H9 (cell line): ENCODE data around the gene SLC25A12. TPM values are rescaled to one million over a fixed set of nuclear protein-coding genes. Genes with fewer than 3 reads are reported as not detected.

Experiments
- DNase-seq: peaks from one replicate; pipeline ENCODE4 v3.0.0-alpha.2; 2017
- H2AFZ ChIP-seq: one replicate; pipeline ENCODE4 v1.6.1; 2013; ENCODE audit warnings: mild to moderate bottlenecking, low read length, control low read depth, moderate library complexity
- H2AK5ac ChIP-seq: 2 replicates; pipeline ENCODE4 v1.6.1; 2013; ENCODE audit warnings: low read length, control low read depth, mixed read lengths; ENCODE audit not compliant: insufficient read length
- H2BK120ac ChIP-seq: one replicate; pipeline ENCODE4 v1.6.1; 2013; ENCODE audit warnings: low read depth, mild to moderate bottlenecking, low read length, control low read depth, inconsistent platforms; ENCODE audit not compliant: poor library complexity, severe bottlenecking
- H2BK12ac ChIP-seq: 2 replicates; pipeline ENCODE4 v1.6.1; 2013; ENCODE audit warnings: low read length, control low read depth, mixed read lengths, low read depth; ENCODE audit not compliant: insufficient read length
- H2BK15ac ChIP-seq: 2 replicates; pipeline ENCODE4 v1.6.1; 2013; ENCODE audit warnings: low read depth, low read length, control low read depth
- H2BK20ac ChIP-seq: one replicate; pipeline ENCODE4 v1.6.1; 2013; ENCODE audit warnings: low read depth, mild to moderate bottlenecking, low read length, control low read depth, inconsistent platforms; ENCODE audit not compliant: poor library complexity, severe bottlenecking
- H2BK5ac ChIP-seq: 2 replicates; pipeline ENCODE4 v1.6.1; 2013; ENCODE audit warnings: low read length, control low read depth, mixed read lengths; ENCODE audit not compliant: insufficient read length
- H3K14ac ChIP-seq: 2 replicates; pipeline ENCODE4 v1.6.1; 2013; ENCODE audit warnings: low read length, control low read depth; ENCODE audit not compliant: insufficient read depth
- H3K18ac ChIP-seq: 2 replicates; pipeline ENCODE4 v1.6.1; 2013; ENCODE audit warnings: low read depth, mild to moderate bottlenecking, mixed read lengths, low read length, control low read depth; ENCODE audit not compliant: insufficient read length
- H3K23ac ChIP-seq: 2 replicates; pipeline ENCODE4 v1.6.1; 2013; ENCODE audit warnings: low read length, control low read depth, mixed read lengths, low read depth; ENCODE audit not compliant: insufficient read length
- H3K23me2 ChIP-seq: 2 replicates; pipeline ENCODE4 v1.6.1; 2013; ENCODE audit warnings: low read depth, mild to moderate bottlenecking, mixed read lengths, low read length, control low read depth; ENCODE audit not compliant: insufficient read length, poor library complexity, severe bottlenecking
- H3K27ac ChIP-seq: 2 replicates; pipeline ENCODE4 v1.5.1; 2013; ENCODE audit warnings: low read length, control low read depth, mixed read lengths, low read depth; ENCODE audit not compliant: insufficient read length
- H3K27me3 ChIP-seq: 2 replicates; pipeline ENCODE4 v1.6.1; 2013; ENCODE audit warnings: low read length, control low read depth, inconsistent platforms; ENCODE audit not compliant: insufficient read depth
- H3K4ac ChIP-seq: 2 replicates; pipeline ENCODE4 v1.6.1; 2013; ENCODE audit warnings: low read depth, mild to moderate bottlenecking, control low read depth, inconsistent platforms, low read length, moderate library complexity
- H3K4me1 ChIP-seq: 2 replicates; pipeline ENCODE4 v1.6.1; 2013; ENCODE audit warnings: low read length, control low read depth, inconsistent platforms; ENCODE audit not compliant: insufficient read depth
- H3K4me2 ChIP-seq: 2 replicates; pipeline ENCODE4 v1.6.1; 2013; ENCODE audit warnings: low read length, control low read depth, mixed read lengths; ENCODE audit not compliant: insufficient read length, insufficient read depth
- H3K56ac ChIP-seq: 2 replicates; pipeline ENCODE4 v1.6.1; 2013; ENCODE audit warnings: low read depth, mild to moderate bottlenecking, mixed read lengths, low read length, control low read depth; ENCODE audit not compliant: insufficient read length
- H3K79me1 ChIP-seq: 2 replicates; pipeline ENCODE4 v1.6.1; 2013; ENCODE audit warnings: low read depth, mild to moderate bottlenecking, moderate library complexity, low read length, control low read depth, inconsistent platforms; ENCODE audit not compliant: insufficient read depth, poor library complexity, severe bottlenecking
- H3K79me2 ChIP-seq: 2 replicates; pipeline ENCODE4 v1.6.1; 2013; ENCODE audit warnings: low read length, control low read depth, inconsistent platforms; ENCODE audit not compliant: insufficient read depth
- H3K9ac ChIP-seq: 2 replicates; pipeline ENCODE4 v1.6.1; 2013; ENCODE audit warnings: low read length, control low read depth, mixed read lengths; ENCODE audit not compliant: insufficient read length; ENCODE audit errors: extremely low read depth
- H3K9me3 ChIP-seq: one replicate; pipeline ENCODE4 v1.6.1; 2013; ENCODE audit warnings: low read depth, low read length, inconsistent platforms; ENCODE audit not compliant: control insufficient read depth
- H3T11ph ChIP-seq: one replicate; pipeline ENCODE4 v1.6.1; 2013; ENCODE audit warnings: mild to moderate bottlenecking, low read length, control low read depth, inconsistent platforms
- H4K20me1 ChIP-seq: one replicate; pipeline ENCODE4 v1.6.1; 2013; ENCODE audit not compliant: control insufficient read depth, insufficient read length, insufficient read depth
- H4K5ac ChIP-seq: 2 replicates; pipeline ENCODE4 v1.6.1; 2013; ENCODE audit warnings: low read depth, mild to moderate bottlenecking, mixed read lengths, low read length, control low read depth; ENCODE audit not compliant: insufficient read length
- H4K8ac ChIP-seq: replicated peaks from 2 replicates; pipeline ENCODE4 v1.6.1; 2013; ENCODE audit warnings: low read length, control low read depth, mixed read lengths, low read depth; ENCODE audit not compliant: insufficient read length
- H4K91ac ChIP-seq: 2 replicates; pipeline ENCODE4 v1.6.1; 2013; ENCODE audit warnings: low read depth, mild to moderate bottlenecking, moderate library complexity, mixed read lengths, low read length, control low read depth; ENCODE audit not compliant: insufficient read length
- H3K27ac Mint-ChIP-seq, 3 experiments: 2 replicates in 2 of 3; 3 replicates in 1 of 3; pipeline ENCODE4 v1.8.0; 2020 to 2021; ENCODE audit warnings: mixed read lengths in 3 of 3, mild to moderate bottlenecking in 1 of 3, moderate library complexity in 1 of 3
- H3K27me3 Mint-ChIP-seq: 2 replicates; pipeline ENCODE4 v1.8.0; 2021; ENCODE audit warnings: low read depth, mild to moderate bottlenecking, moderate library complexity, mixed read lengths
- H3K36me3 Mint-ChIP-seq, 3 experiments: 2 replicates in 2 of 3; 3 replicates in 1 of 3; pipeline ENCODE4 v1.8.0; 2020 to 2021; ENCODE audit warnings: low read depth in 3 of 3, mixed read lengths in 3 of 3; ENCODE audit not compliant: insufficient read depth in 1 of 3
- H3K4me1 Mint-ChIP-seq, 2 experiments: 2 replicates each; pipeline ENCODE4 v1.8.0; 2020; ENCODE audit warnings: mixed read lengths in 2 of 2
- H3K4me3 Mint-ChIP-seq, 2 experiments: 2 replicates in 1 of 2; 3 replicates in 1 of 2; pipeline ENCODE4 v1.8.0; 2020 to 2021; ENCODE audit warnings: mild to moderate bottlenecking in 2 of 2, mixed read lengths in 2 of 2, moderate library complexity in 1 of 2
- H3K9me3 Mint-ChIP-seq, 2 experiments: 2 replicates in 1 of 2; 3 replicates in 1 of 2; pipeline ENCODE4 v1.8.0; 2020; ENCODE audit warnings: mild to moderate bottlenecking in 2 of 2, mixed read lengths in 2 of 2, moderate library complexity in 1 of 2
- CTCF ChIP-seq: fragments of 200-600 bp; sonication (generic); conservative IDR thresholded peaks from 3 replicates; pipeline ENCODE4 v1.8.0; 2021; ENCODE audit warnings: antibody characterized with exemption, mild to moderate bottlenecking
- WGBS: extraction: QIAGEN DNeasy Blood & Tissue Kit; methylation state at CpG from one replicate; pipeline ENCODE4 v1.1.7; 2013; ENCODE audit warnings: missing lambda C conversion rate, low lambda C conversion rate, mixed read lengths; ENCODE audit not compliant: insufficient read length; ENCODE audit errors: extremely low coverage; 5-methylcytosine and 5-hydroxymethylcytosine counted together
- total RNA-seq: library from RNA; stranded (reverse); gene quantifications from 2 replicates; pipeline ENCODE4 v1.2.1, GENCODE V29; 2021

Gene SLC25A12
- total RNA-seq, 1 experiment from 2014 or later: 10.1 TPM

- H3K27me3 Mint-ChIP-seq: no peaks in the 10 kb centered on the region
- H2AK5ac ChIP-seq: no peak overlapping the region
- H3K36me3 Mint-ChIP-seq: peaks cover 0 to 2% (median 0%) of the 10 kb centered on the region in 3 experiments; a peak in 1 of 7 replicates
- no peak overlapping the region for H3K27ac Mint-ChIP-seq
- H3K9ac ChIP-seq: no peak overlapping the region
- no CpG with 5 or more reads among the region's 3 CpGs for WGBS
- no peaks in the 10 kb centered on the region for H3K9me3 ChIP-seq
- TF ChIP-seq CTCF: no peak
- H3K27me3 ChIP-seq: no peaks in the 10 kb centered on the region
- no peaks in the 10 kb centered on the region for H3K79me2 ChIP-seq
- no peak overlapping the region for H3K14ac ChIP-seq
- H3K4me3 Mint-ChIP-seq: no peak overlapping the region
- H3K9me3 Mint-ChIP-seq: no peaks in the 10 kb centered on the region
- H3T11ph ChIP-seq: no peak overlapping the region
- no peak overlapping the region for H4K5ac ChIP-seq
- H4K20me1 ChIP-seq: no peaks in the 10 kb centered on the region
- H3K4me1 ChIP-seq: no peaks in the 10 kb centered on the region
- no peak overlapping the region for H3K23ac ChIP-seq
- H4K91ac ChIP-seq: no peak overlapping the region
- no peaks in the 10 kb centered on the region for H3K23me2 ChIP-seq
- H3K27ac ChIP-seq: no peak overlapping the region
- H3K18ac ChIP-seq: no peak overlapping the region
- H4K8ac ChIP-seq: no peak overlapping the region
- H3K4me1 Mint-ChIP-seq: no peaks in the 10 kb centered on the region
- no peak overlapping the region for H3K56ac ChIP-seq
- H3K4ac ChIP-seq: no peak overlapping the region
- H2BK120ac ChIP-seq: no peak overlapping the region
- DNase-seq: no peak
- no peak overlapping the region for H2BK15ac ChIP-seq
- no peak overlapping the region for H2BK12ac ChIP-seq
- no peak overlapping the region for H2AFZ ChIP-seq
- H2BK5ac ChIP-seq: no peak overlapping the region
- H2BK20ac ChIP-seq: no peak overlapping the region
- H3K4me2 ChIP-seq: no peak overlapping the region
- H3K79me1 ChIP-seq: no peaks in the 10 kb centered on the region
Observed at GRCh38 chr2:171880774-171881173, 13.3 kb downstream of the SLC25A12 start.
